GM10847 (cell line): ENCODE results near the gene SCMH1.

ENCODE experiments used
- POLR2A ChIP-seq: IDR thresholded peaks from 2 replicates; pipeline ENCODE4 v1.6.1; 2011; ENCODE audit not compliant: insufficient read length; ENCODE audit errors: extremely low read depth

The SCMH1 gene

GRCh38 chr1:41037116-41037903 lies 204.8 kb downstream of the SCMH1 start:
- no peak for TF ChIP-seq POLR2A

GRCh38 chr1:41033272-41033671 lies 208.8 kb downstream of the SCMH1 start:
- TF ChIP-seq POLR2A: no peak

- no peak for TF ChIP-seq POLR2A
These were observed 210.0 kb downstream of the SCMH1 start for GRCh38 chr1:41032147-41032546.

- TF ChIP-seq POLR2A: no peak
These were observed 211.1 kb downstream of the SCMH1 start for GRCh38 chr1:41030872-41031616.

GRCh38 chr1:41028034-41028642 lies 214.0 kb downstream of the SCMH1 start:
- no peak for TF ChIP-seq POLR2A

GRCh38 chr1:41025979-41026819 lies 215.9 kb downstream of the SCMH1 start:
- no peak for TF ChIP-seq POLR2A

- TF ChIP-seq POLR2A: no peak
These were observed 217.2 kb downstream of the SCMH1 start for GRCh38 chr1:41024953-41025352.

GRCh38 chr1:41023279-41023990 lies 218.7 kb downstream of the SCMH1 start:
- no peak for TF ChIP-seq POLR2A

- TF ChIP-seq POLR2A: no peak
These were observed 219.7 kb downstream of the SCMH1 start for GRCh38 chr1:41022424-41022823.

GRCh38 chr1:41021526-41022308 lies 220.4 kb downstream of the SCMH1 start, which contains the start of gene SLFNL1:
SLFNL1 (minus strand) TSS chr1:41021725; CDS start chr1:41020660, 1,065 bp downstream.
- TF ChIP-seq POLR2A: no peak

GRCh38 chr1:41020654-41021053 lies 221.5 kb downstream of the SCMH1 start:
- no peak for TF ChIP-seq POLR2A

- no peak for TF ChIP-seq POLR2A
These were observed 222.0 kb downstream of the SCMH1 start for GRCh38 chr1:41020109-41020576.

GRCh38 chr1:41019353-41019745 lies 222.8 kb downstream of the SCMH1 start:
- no peak for TF ChIP-seq POLR2A

GRCh38 chr1:41018018-41018410 lies 224.1 kb downstream of the SCMH1 start:
- no peak for TF ChIP-seq POLR2A
